Fibroblast of mammary gland (primary cell): ENCODE measurements around the gene GMDS.

ENCODE experiments used
- DNase-seq: peaks from one replicate; pipeline ENCODE4 v3.0.0-alpha.2; 2010; ENCODE audit warnings: low read depth
- H3K4me3 ChIP-seq: 2 replicates; pipeline ENCODE4 v1.5.1; 2011; ENCODE audit warnings: low read depth, mild to moderate bottlenecking, low read length, moderate library complexity; ENCODE audit not compliant: control insufficient read depth
- CTCF ChIP-seq: conservative IDR thresholded peaks from 2 replicates; pipeline ENCODE4 v1.5.1; 2011; ENCODE audit warnings: low read depth, low read length, inconsistent platforms; ENCODE audit not compliant: control insufficient read depth, insufficient read depth

GMDS gene

GRCh38 chr6:1577146-1577680, 668.2 kb downstream of the GMDS start:
- no peak for TF ChIP-seq CTCF
- no peak for DNase-seq
- no peak overlapping the region for H3K4me3 ChIP-seq

- no peak for TF ChIP-seq CTCF
- DNase-seq, result no peak
- H3K4me3 ChIP-seq, result no peak overlapping the region
Observed at GRCh38 chr6:1576711-1577110, 668.7 kb downstream of the GMDS start.

- H3K4me3 ChIP-seq, result no peak overlapping the region
- no peak for DNase-seq
- no peak for TF ChIP-seq CTCF
Observed at GRCh38 chr6:1576166-1576565, 669.2 kb downstream of the GMDS start.

- no peak overlapping the region for H3K4me3 ChIP-seq
- no peak for TF ChIP-seq CTCF
- DNase-seq, result peak; percentile 52
Observed at GRCh38 chr6:1575210-1576041, 670.0 kb downstream of the GMDS start.

- no peak for TF ChIP-seq CTCF
- DNase-seq, result no peak
- no peak overlapping the region for H3K4me3 ChIP-seq
Observed at GRCh38 chr6:1574890-1575209, 670.6 kb downstream of the GMDS start.

- no peak for TF ChIP-seq CTCF
- DNase-seq, result no peak
Observed at GRCh38 chr6:1574083-1574761, 671.2 kb downstream of the GMDS start.

More at GRCh38 chr6:1574083-1574761, 671.2 kb downstream of the GMDS start:
- no peak overlapping the region for H3K4me3 ChIP-seq
